NOMO-1 treated with DMSO at 0.1 percent for 48 hours (cell line): ENCODE measurements around the gene MEF2A.

Experiments used
- DNase-seq: peaks from one replicate; lab custom pipeline; 2025; ENCODE audit not compliant: unreplicated experiment; lab: John Stamatoyannopoulos, UW

Gene MEF2A

DNA sequence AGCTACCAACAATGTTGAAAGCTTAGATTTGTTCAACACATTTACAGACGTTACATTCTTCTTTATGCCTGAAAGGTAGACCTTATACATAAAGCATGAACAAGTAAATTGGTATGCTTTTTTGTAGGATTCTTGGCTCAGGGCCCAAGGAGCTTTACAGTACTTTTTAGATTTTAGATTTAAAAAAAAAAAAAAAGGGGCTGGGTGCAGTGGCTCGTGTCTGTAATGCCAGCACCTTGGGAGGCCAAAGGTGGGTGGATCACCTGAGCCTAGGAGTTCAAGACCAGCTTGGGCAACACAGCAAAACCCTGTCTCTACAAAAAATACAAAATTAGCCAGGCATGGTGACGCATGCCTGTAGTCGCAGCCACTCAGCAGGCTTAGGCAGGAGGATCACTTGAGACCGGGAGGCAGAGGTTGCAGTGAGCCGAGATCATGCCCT is 39.7 kb downstream of the MEF2A start:
- DNase-seq: no peak

DNA sequence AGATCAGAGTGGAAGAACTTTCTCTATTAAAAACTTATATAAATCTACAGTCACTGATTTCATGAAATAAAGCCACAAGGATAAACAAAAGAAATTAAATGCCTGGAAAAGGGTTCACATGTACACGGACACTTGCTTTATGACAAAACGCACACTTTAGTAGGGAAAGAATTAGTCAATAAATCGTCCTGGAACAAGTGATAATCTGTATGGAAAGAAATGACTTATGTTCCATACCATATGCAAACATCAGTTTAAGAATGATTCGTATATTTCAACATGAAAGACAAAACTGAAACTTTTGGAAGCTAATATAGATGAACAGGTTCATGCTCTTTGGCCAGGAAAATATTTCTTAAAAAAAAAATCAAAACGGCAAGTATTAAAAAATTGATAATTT is 40.2 kb downstream of the MEF2A start:
- no peak for DNase-seq

DNA sequence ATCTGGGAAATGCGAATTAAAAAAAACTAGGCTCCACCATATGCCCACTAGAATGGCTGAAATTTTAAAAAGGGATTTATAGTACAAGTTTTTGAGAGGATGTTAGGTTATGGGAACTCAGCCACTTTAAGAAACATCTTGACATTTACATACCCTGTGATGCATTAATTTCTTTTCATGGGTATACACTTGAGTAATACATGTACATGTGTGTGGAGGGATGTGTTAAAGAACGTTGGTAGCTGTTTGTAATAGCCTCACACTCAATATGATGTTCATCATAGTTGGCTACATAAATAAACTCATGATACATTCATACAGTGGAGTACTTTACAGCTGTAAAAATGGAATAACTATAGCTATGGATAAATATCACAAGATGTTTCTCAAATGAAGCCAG is 40.9 kb downstream of the MEF2A start:
- DNase-seq: no peak

DNA sequence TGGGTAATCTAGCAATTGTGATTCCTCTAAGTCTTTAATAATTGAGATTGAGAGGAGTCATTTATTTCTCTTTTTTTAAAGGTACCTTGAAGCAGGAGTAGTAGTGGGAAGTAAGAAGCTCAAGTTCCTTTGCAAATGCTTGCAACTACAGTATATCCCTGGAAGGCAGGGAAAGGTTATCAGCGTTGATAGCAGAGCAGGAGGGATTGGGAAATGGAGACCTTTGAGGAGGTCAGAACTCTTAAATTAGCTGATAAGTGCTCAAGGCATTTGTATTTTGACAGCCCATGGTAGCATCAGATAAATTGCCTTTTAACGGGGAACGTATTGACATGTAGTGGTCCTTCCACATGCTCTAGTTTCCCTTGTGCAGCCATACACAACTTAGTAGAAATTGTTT is 47.7 kb downstream of the MEF2A start:
- no peak for DNase-seq

DNA sequence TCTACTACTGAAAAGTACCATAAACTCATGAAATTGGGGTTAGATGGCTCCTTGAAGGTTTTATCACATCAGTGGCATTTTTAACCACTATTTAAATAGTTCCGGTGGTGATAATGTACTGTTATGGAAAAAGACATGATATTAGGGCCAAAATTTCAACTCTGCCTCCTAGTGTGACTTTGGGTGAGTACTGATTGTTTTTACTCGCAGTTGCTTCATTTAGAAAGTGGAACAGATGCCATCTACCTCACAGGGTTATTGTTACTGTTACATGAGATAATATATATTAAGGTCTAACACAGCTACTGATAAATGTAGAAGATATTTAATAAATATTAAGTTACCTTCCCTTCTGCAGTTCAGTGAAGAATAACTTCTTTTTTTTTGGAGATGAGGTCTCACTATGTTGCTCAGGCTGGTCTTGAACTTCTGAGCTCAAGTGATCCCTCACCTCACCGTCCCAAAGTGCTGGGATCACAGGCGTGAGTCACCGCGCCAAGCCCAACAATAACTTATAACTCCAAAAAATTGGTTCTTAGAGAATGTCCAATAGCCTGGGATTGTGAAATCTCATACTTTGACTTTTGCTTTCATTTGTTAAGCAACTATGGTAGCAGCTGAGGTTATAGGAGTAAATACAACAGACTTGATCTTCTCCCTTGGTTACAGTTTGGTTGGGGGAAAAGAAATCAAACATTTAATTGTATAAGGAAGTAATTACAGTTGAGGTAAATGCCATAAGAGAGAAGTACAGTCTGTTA is 48.3 kb downstream of the MEF2A start:
- DNase-seq: peak; percentile 89

DNA sequence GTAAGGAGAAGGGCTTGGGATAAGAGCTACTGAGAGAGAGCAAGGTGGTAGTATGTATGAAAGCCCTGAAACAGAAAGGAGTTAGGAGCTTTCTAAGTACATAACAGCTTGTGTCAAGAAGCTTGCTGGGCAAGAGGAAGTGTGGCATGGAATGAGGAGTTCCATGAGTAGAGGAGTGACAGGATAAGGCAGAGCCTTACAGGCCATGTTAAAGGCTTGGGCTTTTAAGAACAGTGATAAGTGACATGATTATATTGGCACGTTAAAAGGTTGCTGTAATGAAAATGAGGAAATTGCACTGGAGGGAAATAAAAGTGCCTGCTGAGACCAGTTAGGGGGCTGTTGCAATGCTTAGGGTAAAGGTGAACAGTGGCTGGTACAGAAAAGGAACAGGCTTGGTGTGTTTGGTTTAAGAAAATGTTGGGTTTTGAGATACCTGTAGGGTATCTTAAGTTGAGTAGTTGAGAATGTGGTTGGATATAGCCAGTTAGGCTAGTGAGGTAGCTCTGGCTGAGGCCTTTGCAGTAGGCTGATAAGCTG is 49.0 kb downstream of the MEF2A start:
- peak; percentile 91 for DNase-seq

DNA sequence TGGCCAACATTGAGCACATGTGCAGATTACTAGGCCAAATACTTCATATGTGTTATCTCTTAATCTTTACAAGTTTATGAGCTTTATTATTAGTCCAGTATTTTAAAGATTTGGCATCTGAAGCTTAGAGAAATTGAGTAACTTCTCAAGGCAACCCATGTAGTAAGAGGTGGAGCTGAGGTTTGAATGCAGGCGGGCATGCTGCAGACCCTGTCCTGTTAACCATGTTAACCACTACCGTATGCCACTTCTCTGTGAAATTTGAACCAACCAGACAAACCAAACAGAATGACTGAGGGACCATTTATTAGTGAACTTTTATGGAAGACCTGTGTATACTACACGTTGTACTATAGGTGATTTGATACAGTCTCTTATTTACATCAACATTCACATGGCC is 49.7 kb downstream of the MEF2A start:
- DNase-seq: no peak

DNA sequence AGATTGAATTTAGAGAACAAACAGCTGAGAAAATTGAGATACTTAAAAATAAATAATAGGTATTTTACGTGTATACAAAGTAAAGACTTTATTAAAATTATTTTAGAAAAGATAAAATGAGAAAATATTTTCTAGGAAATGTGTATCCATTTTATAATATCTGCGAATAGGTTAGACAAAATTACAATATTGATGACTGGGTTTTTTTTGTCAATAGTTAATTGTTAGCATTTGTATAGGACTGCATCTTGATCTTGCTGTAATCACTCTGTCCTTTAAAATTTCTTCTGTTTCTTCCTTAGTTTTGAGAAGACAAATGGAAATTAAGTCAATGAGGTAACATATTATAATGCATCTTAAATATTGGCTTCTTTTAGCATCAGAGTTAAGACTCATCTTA is 50.3 kb downstream of the MEF2A start:
- no peak for DNase-seq

DNA sequence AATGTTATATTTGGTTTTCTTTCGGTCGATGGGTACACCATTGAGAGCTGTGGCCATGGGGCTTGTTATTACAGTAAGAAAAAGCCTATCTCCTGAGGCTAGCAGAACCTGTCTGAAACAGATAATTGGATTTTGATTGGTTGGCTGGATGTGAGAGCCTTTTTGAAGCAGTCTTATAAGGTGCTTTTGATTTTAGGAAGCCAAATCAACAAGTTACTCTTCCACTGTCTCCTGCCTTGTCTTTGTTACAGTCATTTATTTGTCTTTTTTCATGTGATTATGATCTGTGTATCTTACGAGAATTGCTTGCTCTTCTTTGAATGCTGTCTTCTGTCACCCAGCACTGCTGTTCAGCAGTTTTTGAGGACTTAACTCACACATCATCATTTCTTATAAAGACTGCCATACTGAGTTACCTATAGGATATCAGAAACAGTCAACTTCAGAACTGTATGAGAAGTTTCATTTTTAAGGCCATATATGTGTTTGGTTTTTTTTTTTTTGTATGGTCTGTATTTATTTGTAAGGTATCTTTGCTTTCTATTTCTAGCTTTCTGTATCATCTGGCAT is 51.1 kb downstream of the MEF2A start:
- no peak for DNase-seq

DNA sequence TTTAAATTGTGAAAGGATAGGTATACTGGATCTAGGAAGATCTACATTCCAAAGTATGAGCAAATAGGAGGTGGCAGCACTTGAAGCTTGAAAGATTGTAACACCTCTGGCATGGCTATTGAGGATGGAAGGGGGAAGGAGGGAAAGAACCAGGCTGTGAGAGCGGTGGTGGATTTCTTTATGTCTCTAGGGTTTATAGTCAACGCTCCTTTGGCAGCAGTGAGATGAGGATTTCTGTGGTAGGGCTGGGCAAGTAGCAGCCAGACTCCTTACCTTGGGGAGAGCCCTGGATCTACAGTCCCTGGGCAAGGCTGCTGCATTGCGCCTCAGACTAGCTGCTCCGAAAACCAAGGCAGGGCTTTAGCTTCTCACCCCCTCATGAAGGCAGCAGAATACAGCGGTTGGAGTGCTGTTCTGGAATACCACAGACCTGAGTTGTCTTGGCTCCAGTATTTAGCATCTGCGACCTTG is 53.2 kb downstream of the MEF2A start:
- no peak for DNase-seq

DNA sequence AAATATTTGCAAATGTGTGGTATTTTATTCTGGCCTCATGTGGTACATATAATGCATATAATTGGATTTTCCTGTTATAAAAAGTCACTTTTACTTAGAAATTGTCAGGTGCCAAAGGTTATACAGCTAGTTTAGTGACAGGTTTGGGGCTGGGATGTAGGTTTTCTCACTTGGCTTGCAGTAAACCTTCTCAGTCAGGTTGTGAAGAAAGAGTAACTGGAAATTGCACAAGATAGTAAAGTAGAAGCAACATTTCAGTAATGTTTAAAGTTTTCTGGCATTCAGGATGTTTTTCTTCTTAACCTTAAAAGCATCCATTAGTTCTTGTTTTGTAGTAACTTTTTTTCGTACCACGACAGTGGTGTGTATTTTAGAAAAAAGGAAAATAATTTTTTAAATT is 53.9 kb downstream of the MEF2A start:
- peak; percentile 56 for DNase-seq

DNA sequence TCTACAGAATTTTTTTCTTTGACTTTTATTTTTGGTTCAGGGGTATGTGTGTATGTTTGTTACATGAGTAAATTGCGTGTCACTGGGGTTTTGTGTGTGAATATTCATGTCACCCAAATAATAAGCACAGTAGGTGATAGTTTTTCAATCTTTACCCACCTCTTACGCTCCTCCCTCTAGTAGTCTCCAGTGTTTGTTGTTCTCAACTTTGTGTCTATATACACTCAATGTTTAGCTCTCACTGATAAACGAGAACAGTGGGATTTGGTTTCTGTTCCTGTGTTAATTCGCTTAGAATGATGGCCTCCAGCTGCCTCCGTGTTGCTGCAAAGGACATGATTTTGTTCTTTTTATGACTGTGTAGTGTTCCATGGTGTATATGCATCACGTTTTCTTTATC is 54.4 kb downstream of the MEF2A start:
- DNase-seq: no peak

DNA sequence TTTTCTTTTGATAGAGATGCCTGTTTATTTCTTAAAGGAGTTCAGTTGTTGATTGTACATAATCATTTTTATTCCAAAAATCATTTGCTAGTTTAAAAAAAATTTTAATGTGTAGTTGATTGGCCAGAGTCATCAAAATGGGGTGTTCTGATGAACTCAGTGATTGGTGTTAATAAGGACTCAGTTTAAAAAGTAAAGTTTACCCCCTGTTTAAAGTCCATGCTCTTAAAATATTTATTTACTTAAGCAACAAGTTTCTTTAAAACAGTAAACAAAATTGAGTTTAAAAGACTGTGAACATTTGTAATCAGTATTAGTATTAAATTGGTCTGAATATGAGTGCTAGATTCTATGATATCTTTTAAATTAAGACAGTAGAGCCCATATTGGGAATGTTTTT is 56.0 kb downstream of the MEF2A start:
- DNase-seq: no peak

DNA sequence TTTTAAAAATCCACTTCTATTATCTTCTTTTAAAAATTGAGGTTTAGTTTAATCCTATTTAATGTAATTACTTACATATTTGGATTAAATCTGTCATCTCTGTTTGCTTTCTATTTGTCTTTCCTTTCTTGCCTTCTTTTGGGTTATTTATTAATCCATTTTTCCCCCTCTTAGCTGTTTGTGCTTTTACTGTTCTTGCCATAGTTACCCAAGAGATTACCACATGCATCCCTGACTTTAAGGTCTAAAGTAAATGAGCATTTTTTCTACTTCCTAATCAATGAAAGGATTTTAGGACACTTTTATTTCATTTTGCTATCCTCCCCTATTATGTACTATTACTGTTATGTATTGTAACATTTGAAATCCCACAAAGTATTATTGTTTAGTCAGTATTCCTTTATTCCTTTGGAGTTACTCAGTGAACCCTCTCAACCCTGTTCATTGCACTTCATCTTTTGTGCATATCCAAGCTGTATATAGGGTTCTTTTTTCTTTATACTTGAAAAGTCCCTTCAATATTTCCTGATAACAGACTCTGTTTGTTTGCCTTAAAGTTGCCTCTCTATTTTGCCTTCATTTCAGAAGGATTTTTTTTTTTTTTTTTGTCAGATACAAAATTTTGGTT is 62.7 kb downstream of the MEF2A start:
- DNase-seq: no peak

DNA sequence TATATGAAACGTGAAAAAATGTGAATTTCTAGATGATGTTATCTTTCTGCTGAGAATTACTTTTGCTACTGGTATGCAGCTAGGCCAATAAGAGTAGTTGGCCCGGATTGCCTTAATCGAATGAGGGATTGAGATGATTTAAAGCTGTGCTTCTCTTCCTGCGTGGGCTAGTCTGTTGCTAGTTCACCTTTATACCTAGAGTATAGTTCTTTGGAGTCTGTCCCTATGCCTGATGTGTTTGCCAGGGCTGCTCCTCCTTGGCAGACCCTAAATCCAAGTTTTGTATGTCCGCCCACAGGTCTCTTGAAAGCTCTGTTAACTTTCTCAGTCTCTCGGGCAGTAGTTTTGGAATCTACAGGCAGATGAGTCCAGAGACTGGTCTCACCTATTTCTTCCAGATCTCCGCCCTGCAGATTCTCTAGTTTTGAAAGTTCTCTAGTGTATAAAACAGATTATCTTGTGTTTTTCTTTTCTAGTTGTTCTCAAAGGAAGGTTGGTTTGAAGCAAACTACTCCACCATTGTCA is 64.9 kb downstream of the MEF2A start:
- no peak for DNase-seq

DNA sequence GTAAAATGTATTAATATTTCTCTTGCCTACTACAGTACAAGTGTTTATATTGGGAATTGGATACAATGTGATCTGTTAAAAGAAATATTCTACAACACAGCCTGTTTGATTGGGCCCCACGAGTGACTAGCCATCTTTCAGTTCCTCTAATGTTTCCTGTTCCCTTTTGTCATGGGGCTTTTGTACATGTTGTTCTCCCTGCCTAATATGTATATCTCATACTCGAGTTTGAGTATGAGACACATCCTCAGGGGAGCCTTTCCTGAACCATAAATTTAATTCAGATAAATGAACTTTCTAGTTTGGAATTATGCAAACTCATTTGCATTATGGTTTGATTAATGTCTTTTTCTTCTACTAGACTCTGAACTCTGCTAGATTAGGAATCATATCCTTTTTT is 65.5 kb downstream of the MEF2A start:
- DNase-seq: peak; percentile 91

DNA sequence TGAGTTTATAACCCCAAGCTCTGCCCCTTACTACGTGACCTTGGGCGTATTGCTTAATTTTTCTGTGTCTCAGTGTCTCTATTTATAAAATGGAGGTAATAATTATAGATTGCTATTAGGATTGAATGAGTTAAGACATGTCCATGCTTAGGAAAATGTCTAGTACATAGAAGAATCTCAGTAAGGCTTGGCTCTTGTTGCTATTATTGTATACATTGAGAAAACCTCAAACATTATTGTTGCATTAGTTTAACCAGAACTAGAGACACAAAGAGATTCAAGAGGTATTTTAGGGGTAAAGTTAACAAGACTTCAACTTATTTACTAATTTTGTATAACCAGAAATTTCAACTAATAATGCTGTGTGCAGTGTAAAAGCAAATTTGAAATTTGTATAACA is 66.7 kb downstream of the MEF2A start:
- DNase-seq: no peak

DNA sequence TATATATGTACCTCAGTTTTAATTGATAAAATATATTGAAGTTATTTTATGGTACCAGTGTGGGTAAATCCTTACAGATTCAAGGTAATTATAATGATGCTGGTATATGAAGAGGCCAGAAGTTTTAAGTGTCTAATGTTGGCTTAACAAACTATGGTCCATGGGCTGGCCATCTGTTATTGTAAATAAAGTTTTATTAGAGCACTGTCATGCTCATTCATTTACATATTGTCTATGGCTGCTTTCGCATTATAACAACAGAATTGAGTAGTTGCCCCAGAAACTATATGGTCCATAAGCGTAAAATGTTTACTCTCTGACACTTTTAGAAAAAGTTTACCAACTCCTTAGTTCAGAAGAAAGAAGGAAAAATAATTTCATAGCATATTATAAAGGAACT is 67.9 kb downstream of the MEF2A start:
- DNase-seq: no peak

DNA sequence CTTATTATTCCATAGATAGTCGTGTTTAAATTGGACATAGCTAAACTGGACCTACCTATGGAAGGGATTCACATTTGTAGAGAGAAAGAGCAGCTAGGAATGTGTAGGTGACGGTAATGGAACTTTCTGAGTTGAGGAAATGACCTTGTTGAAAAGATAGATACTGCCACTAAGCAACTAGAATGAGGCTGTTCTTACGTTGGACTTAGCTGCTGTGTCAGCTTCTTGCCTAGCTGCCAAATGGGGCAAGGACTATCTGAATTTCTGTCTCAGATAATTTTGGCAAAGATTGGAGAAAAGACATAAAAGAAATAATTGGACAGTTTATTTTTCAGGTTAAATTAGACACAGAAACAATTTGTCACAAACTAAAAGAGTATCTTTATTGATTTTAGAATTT is 68.8 kb downstream of the MEF2A start:
- no peak for DNase-seq

DNA sequence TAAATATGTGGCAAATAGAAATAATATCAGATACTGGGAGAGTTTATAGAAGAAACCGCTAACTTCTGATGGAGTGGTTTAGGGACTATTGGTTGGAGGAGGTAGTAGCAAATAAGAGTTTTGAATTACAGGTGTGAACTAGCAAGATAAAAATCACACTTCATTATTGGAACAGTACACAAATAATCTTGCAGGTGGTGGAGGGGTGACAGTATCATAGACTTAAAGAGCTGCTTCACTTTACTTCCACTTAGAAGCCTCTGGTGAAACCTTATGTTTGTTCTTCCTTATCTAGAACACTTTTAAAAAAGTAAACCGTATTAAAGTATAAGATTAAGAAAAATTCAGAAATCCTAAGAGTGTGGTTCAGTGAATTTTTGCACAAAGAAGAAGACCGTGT is 69.4 kb downstream of the MEF2A start:
- DNase-seq: no peak

DNA sequence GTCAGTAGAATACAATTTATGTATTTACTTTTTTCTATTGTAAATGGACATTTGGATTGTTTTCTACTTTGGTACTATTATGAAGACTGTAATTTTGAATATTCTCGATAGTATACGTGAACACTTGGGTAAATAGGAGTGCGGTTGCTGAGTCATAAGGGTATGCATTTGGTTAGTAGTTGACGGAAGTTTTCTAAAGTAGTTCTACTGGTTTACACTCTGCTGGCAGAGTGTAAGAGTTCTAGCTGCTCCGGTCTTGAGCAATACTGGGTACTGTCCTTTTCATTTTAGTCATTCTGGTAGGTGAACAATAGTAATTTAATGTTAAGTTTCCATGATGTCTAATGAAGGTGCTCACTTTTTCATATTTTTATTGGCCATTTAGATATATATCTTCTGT is 70.0 kb downstream of the MEF2A start:
- no peak for DNase-seq
